ENCODE results near the gene CELF2.

DNA sequence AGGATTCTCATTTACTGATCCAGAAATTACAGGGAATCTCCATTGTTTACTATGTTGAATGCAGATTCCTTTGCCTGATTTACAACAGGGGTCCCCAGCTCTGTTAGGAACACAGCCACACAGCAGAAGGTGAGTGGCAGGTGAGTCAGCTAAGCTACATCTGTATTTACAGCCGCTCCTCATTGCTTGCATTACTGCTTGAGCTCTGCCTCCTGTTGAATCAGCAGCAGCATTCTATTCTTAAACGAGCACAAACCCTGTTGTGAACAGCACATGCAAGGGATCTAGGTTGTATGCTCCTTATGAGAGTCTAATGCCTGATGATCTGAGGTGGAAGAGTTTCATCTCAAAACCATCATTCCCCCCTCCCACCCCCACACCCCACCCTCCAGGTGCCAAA lies 23.3 kb upstream of the CELF2 start:
- TF ChIP-seq, protein P1, sequence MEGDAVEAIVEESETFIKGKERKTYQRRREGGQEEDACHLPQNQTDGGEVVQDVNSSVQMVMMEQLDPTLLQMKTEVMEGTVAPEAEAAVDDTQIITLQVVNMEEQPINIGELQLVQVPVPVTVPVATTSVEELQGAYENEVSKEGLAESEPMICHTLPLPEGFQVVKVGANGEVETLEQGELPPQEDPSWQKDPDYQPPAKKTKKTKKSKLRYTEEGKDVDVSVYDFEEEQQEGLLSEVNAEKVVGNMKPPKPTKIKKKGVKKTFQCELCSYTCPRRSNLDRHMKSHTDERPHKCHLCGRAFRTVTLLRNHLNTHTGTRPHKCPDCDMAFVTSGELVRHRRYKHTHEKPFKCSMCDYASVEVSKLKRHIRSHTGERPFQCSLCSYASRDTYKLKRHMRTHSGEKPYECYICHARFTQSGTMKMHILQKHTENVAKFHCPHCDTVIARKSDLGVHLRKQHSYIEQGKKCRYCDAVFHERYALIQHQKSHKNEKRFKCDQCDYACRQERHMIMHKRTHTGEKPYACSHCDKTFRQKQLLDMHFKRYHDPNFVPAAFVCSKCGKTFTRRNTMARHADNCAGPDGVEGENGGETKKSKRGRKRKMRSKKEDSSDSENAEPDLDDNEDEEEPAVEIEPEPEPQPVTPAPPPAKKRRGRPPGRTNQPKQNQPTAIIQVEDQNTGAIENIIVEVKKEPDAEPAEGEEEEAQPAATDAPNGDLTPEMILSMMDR (IDR thresholded peaks at IDR 0.05) = no peak
- no peak for TF ChIP-seq POLR2A (IDR thresholded peaks at IDR 0.05)

All from body of pancreas (tissue), 4 donors.